Measurements from ENCODE around the gene PCK1. TPM values are rescaled to one million over a fixed set of nuclear protein-coding genes. Genes with fewer than 3 reads are reported as not detected.

Gene PCK1
- total RNA-seq, 1 experiment from 2014 or later = 0.21 TPM

DNA sequence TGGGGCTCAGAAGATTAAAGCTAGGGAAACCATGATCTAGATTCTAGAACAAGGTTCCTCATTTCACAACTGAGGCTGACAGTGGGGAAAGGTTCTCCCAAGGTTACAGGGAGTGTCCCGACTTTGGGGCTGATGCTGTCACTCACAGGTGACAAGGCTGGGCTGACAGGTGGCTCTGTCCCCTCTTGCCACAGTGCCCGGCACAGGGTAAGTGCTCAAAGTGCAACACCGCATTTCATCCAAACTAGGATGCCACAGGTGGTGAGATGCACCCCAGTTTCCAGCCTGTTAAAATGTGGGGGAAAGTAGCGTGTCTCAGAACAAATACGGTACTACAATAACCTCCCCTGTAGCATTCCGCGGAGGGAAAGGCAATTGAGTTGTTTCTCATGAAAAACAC is 51.5 kb downstream of the PCK1 start:
- no peak overlapping the region for H3K4me3 ChIP-seq (ENCODE audit: low read depth in 2 of 2, low read length in 2 of 2)
- ChIA-PET CTCF (no interaction called here), POLR2A (no interaction called here)
- no peaks in the 10 kb centered on the region for H3K9me3 ChIP-seq (ENCODE audit: control insufficient read depth, insufficient read depth, low read depth, low read length)
- intact Hi-C loops (cut with micrococcal nuclease; ENCODE audit: unreplicated experiment) (no loop called here), in situ Hi-C loops (cut with HindIII; ENCODE audit: low pct_unique_long_range_greater_than_20kb, low sequenced_read_pairs) (no loop called here)
- no peak for ATAC-seq
- no peak overlapping the region for H3K27ac ChIP-seq (ENCODE audit: low read length)
- no peaks in the 10 kb centered on the region for H3K36me3 ChIP-seq (ENCODE audit: control insufficient read depth, insufficient read depth, low read length)
- no peak for DNase-seq (ENCODE audit: low read depth, low spot score)
- no peak for TF ChIP-seq SIN3A (IDR thresholded peaks at IDR 0.05; ENCODE audit: borderline replicate concordance, insufficient read depth, low read depth, low read length)
- TF ChIP-seq, protein P1, sequence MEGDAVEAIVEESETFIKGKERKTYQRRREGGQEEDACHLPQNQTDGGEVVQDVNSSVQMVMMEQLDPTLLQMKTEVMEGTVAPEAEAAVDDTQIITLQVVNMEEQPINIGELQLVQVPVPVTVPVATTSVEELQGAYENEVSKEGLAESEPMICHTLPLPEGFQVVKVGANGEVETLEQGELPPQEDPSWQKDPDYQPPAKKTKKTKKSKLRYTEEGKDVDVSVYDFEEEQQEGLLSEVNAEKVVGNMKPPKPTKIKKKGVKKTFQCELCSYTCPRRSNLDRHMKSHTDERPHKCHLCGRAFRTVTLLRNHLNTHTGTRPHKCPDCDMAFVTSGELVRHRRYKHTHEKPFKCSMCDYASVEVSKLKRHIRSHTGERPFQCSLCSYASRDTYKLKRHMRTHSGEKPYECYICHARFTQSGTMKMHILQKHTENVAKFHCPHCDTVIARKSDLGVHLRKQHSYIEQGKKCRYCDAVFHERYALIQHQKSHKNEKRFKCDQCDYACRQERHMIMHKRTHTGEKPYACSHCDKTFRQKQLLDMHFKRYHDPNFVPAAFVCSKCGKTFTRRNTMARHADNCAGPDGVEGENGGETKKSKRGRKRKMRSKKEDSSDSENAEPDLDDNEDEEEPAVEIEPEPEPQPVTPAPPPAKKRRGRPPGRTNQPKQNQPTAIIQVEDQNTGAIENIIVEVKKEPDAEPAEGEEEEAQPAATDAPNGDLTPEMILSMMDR (IDR thresholded peaks at IDR 0.05) = no peak
- TF ChIP-seq POLR2AphosphoS5 (IDR thresholded peaks at IDR 0.05; ENCODE audit: low read depth, low read length) = no peak
- TF ChIP-seq TCF7L2 (IDR thresholded peaks at IDR 0.05; ENCODE audit: low read depth, low read length) = no peak
- TF ChIP-seq, protein P2, sequence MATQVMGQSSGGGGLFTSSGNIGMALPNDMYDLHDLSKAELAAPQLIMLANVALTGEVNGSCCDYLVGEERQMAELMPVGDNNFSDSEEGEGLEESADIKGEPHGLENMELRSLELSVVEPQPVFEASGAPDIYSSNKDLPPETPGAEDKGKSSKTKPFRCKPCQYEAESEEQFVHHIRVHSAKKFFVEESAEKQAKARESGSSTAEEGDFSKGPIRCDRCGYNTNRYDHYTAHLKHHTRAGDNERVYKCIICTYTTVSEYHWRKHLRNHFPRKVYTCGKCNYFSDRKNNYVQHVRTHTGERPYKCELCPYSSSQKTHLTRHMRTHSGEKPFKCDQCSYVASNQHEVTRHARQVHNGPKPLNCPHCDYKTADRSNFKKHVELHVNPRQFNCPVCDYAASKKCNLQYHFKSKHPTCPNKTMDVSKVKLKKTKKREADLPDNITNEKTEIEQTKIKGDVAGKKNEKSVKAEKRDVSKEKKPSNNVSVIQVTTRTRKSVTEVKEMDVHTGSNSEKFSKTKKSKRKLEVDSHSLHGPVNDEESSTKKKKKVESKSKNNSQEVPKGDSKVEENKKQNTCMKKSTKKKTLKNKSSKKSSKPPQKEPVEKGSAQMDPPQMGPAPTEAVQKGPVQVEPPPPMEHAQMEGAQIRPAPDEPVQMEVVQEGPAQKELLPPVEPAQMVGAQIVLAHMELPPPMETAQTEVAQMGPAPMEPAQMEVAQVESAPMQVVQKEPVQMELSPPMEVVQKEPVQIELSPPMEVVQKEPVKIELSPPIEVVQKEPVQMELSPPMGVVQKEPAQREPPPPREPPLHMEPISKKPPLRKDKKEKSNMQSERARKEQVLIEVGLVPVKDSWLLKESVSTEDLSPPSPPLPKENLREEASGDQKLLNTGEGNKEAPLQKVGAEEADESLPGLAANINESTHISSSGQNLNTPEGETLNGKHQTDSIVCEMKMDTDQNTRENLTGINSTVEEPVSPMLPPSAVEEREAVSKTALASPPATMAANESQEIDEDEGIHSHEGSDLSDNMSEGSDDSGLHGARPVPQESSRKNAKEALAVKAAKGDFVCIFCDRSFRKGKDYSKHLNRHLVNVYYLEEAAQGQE (IDR thresholded peaks at IDR 0.05; ENCODE audit: insufficient read depth in 1 of 2, low read depth in 2 of 2, low read length in 1 of 2) = no peak
- no peaks in the 10 kb centered on the region for H3K27me3 ChIP-seq (ENCODE audit: control insufficient read depth, insufficient read depth, low read length)
- BruUV-seq (replicated peaks) = no TSS peak
- no peaks in the 10 kb centered on the region; the same call in 1 of the 2 replicates for H3K4me1 ChIP-seq (ENCODE audit: control insufficient read depth, insufficient read depth, low read length)

DNA sequence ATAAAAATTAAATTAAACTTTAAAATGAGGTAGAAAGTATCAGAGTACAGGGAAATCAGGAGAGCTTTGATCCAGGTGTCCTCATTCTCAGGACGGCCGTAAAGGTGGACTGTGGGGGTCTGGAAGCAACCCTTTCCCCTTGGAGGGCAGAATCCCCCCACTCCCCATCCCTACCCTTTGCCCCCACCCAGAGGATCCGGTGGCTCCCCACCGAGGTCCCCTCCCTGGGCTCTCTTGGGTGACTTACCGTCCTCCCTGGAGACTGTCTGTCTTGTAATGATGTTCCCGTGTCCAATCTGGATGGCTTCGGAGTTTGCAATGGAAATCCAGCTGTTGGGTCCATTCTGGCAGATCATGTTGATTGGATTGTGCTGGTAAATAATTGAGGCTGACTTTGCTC is 52.0 kb downstream of the PCK1 start:
- Histone ChIP-seq H3K9me3 (ENCODE audit: control insufficient read depth, insufficient read depth, low read depth, low read length) (no peaks in the 10 kb centered on the region), H3K36me3 (ENCODE audit: control insufficient read depth, insufficient read depth, low read length) (no peaks in the 10 kb centered on the region), H3K4me1 (ENCODE audit: control insufficient read depth, insufficient read depth, low read length) (no peaks in the 10 kb centered on the region; the same call in 1 of the 2 replicates), H3K27me3 (ENCODE audit: control insufficient read depth, insufficient read depth, low read length) (no peaks in the 10 kb centered on the region), H3K4me3 (ENCODE audit: low read depth in 2 of 2, low read length in 2 of 2) (no peak overlapping the region), H3K27ac (ENCODE audit: low read length) (no peak overlapping the region)
- in situ Hi-C loops (cut with HindIII; ENCODE audit: low pct_unique_long_range_greater_than_20kb, low sequenced_read_pairs) (no loop called here), intact Hi-C loops (cut with micrococcal nuclease; ENCODE audit: unreplicated experiment) (no loop called here)
- ChIA-PET CTCF (no interaction called here), POLR2A (no interaction called here)
- TF ChIP-seq, protein P1 (IDR thresholded peaks at IDR 0.05) = no peak
- TF ChIP-seq POLR2AphosphoS5 (IDR thresholded peaks at IDR 0.05; ENCODE audit: low read depth, low read length) (no peak), SIN3A (IDR thresholded peaks at IDR 0.05; ENCODE audit: borderline replicate concordance, insufficient read depth, low read depth, low read length) (no peak), TCF7L2 (IDR thresholded peaks at IDR 0.05; ENCODE audit: low read depth, low read length) (no peak)
- TF ChIP-seq, protein P2 (IDR thresholded peaks at IDR 0.05; ENCODE audit: insufficient read depth in 1 of 2, low read depth in 2 of 2, low read length in 1 of 2) = no peak
- ATAC-seq (no peak), DNase-seq (ENCODE audit: low read depth, low spot score) (no peak)
- no TSS peak for BruUV-seq (replicated peaks)

Data from Panc1 (cell line).